ENCODE results near the gene TNRC6C.

DNA sequence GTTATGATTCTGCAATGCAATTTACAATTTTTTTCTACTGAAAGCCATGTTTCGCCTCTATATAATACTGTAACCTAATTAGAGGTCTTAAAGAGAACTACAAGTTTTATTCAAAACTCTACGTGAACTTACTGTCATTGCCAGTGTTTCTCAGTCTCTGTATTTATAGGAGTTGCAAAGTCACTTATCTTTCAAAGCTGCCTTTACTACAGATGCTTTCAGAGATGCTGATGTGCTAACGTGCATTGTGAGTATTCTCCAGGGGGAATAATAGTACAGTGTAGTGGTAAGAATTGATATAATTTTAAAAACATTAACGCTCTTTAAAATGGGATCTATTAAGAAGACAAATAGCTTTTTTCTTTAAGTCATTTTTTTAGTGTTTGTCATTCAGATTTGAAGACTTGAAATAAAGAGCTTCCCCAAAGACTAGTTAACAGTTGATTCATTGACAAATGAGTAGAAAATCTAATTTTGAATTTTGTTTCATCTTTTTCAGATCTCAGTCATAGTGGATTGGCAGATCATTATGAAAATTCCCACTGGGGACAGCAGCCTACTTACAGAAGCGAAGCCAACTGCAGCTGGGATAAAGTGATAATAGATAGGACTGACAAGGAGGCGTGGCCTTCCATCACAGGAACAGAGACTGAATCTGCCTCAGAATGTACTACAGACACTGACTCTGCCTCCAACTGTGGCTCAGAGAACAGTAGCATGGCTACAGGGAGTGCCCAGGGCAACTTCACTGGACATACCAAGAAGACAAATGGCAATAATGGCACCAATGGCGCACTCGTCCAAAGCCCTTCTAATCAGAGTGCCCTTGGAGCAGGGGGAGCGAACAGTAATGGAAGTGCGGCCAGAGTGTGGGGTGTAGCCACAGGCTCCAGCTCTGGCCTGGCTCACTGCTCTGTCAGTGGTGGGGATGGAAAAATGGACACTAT lies 90.1 kb downstream of the TNRC6C start:
- no peak for TF ChIP-seq CTCF (IDR thresholded peaks at IDR 0.05)
- TF ChIP-seq POLR2AphosphoS5 (IDR thresholded peaks at IDR 0.05): no peak

Measured in breast epithelium (tissue), 3 donors.